Trophoblast cell (in vitro differentiated cells and primary cell): ENCODE measurements around the gene SERPINE1.

Source experiments
- DNase-seq, 2 donors: peaks; one replicate each; pipeline ENCODE4 v3.0.0-alpha.2; 2016
- H2AFZ ChIP-seq: 2 replicates; pipeline ENCODE4 v1.6.1; 2013; ENCODE audit warnings: low read length, moderate library complexity, mild to moderate bottlenecking; ENCODE audit not compliant: insufficient read depth, poor library complexity
- H2AK5ac ChIP-seq: 2 replicates; pipeline ENCODE4 v1.6.1; 2013; ENCODE audit warnings: mild to moderate bottlenecking, low read length
- H2BK120ac ChIP-seq: 2 replicates; pipeline ENCODE4 v1.6.1; 2013; ENCODE audit warnings: low read length, mild to moderate bottlenecking, moderate library complexity; ENCODE audit not compliant: insufficient read depth, poor library complexity
- H2BK12ac ChIP-seq: 2 replicates; pipeline ENCODE4 v1.6.1; 2013; ENCODE audit warnings: mild to moderate bottlenecking, low read length, moderate library complexity
- H2BK5ac ChIP-seq: 2 replicates; pipeline ENCODE4 v1.6.1; 2013; ENCODE audit warnings: low read length, low read depth, moderate library complexity, mild to moderate bottlenecking; ENCODE audit not compliant: poor library complexity
- H3K14ac ChIP-seq: 2 replicates; pipeline ENCODE4 v1.6.1; 2013; ENCODE audit warnings: mild to moderate bottlenecking, low read length
- H3K18ac ChIP-seq: 2 replicates; pipeline ENCODE4 v1.6.1; 2013; ENCODE audit warnings: mild to moderate bottlenecking, low read length
- H3K23ac ChIP-seq: 2 replicates; pipeline ENCODE4 v1.6.1; 2013; ENCODE audit warnings: low read length
- H3K27ac ChIP-seq: 2 replicates; pipeline ENCODE4 v1.5.1; 2013; ENCODE audit warnings: low read depth, mild to moderate bottlenecking, inconsistent platforms, low read length, moderate library complexity
- H3K27me3 ChIP-seq: 2 replicates; pipeline ENCODE4 v1.6.1; 2013; ENCODE audit warnings: inconsistent platforms, mild to moderate bottlenecking, low read length, moderate library complexity; ENCODE audit not compliant: insufficient read depth
- H3K36me3 ChIP-seq, 2 experiments: 1 replicate in 1 of 2; 2 replicates in 1 of 2; pipeline ENCODE4 v1.6.1; 2013; ENCODE audit warnings: low read length in 2 of 2, mild to moderate bottlenecking in 2 of 2, moderate library complexity in 1 of 2; ENCODE audit not compliant: insufficient read depth in 2 of 2, control insufficient read depth in 1 of 2
- H3K4ac ChIP-seq: 2 replicates; pipeline ENCODE4 v1.6.1; 2013; ENCODE audit warnings: low read depth, mild to moderate bottlenecking, low read length, moderate library complexity
- H3K4me1 ChIP-seq, 2 experiments: 1 replicate in 1 of 2; 2 replicates in 1 of 2; pipeline ENCODE4 v1.6.1; 2013; ENCODE audit warnings: low read length in 2 of 2, mild to moderate bottlenecking in 2 of 2, moderate library complexity in 1 of 2; ENCODE audit not compliant: insufficient read depth in 2 of 2, control insufficient read depth in 1 of 2
- H3K4me2 ChIP-seq: 2 replicates; pipeline ENCODE4 v1.6.1; 2013; ENCODE audit warnings: inconsistent platforms, mild to moderate bottlenecking, low read length, moderate library complexity
- H3K4me3 ChIP-seq: 2 replicates; pipeline ENCODE4 v1.5.1; 2013; ENCODE audit warnings: mild to moderate bottlenecking, low read depth, low read length, inconsistent platforms
- H3K79me1 ChIP-seq: one replicate; pipeline ENCODE4 v1.6.1; 2013; ENCODE audit warnings: low read length
- H3K79me2 ChIP-seq: 2 replicates; pipeline ENCODE4 v1.6.1; 2013; ENCODE audit warnings: low read length, mild to moderate bottlenecking; ENCODE audit not compliant: control insufficient read depth, insufficient read depth, poor library complexity
- H3K9ac ChIP-seq: 2 replicates; pipeline ENCODE4 v1.6.1; 2013; ENCODE audit warnings: mild to moderate bottlenecking, low read length
- H3K9me3 ChIP-seq: 2 replicates; pipeline ENCODE4 v1.6.1; 2013; ENCODE audit warnings: low read depth, mild to moderate bottlenecking, control low read depth, inconsistent platforms, low read length; ENCODE audit not compliant: insufficient read depth
- H4K12ac ChIP-seq: 2 replicates; pipeline ENCODE4 v1.6.1; 2013; ENCODE audit warnings: low read depth, mild to moderate bottlenecking, low read length, moderate library complexity
- H4K8ac ChIP-seq: 2 replicates; pipeline ENCODE4 v1.6.1; 2013; ENCODE audit warnings: low read depth, mild to moderate bottlenecking, low read length, moderate library complexity
- H4K91ac ChIP-seq: one replicate; pipeline ENCODE4 v1.6.1; 2013; ENCODE audit warnings: low read depth, mild to moderate bottlenecking, low read length, moderate library complexity
- WGBS: extraction: QIAGEN DNeasy Blood & Tissue Kit; methylation state at CpG from one replicate; pipeline ENCODE4 v1.1.7; 2013; ENCODE audit warnings: missing lambda C conversion rate; ENCODE audit not compliant: insufficient read length, insufficient coverage; ENCODE audit errors: extremely low coverage; 5-methylcytosine and 5-hydroxymethylcytosine counted together

Gene SERPINE1

DNA sequence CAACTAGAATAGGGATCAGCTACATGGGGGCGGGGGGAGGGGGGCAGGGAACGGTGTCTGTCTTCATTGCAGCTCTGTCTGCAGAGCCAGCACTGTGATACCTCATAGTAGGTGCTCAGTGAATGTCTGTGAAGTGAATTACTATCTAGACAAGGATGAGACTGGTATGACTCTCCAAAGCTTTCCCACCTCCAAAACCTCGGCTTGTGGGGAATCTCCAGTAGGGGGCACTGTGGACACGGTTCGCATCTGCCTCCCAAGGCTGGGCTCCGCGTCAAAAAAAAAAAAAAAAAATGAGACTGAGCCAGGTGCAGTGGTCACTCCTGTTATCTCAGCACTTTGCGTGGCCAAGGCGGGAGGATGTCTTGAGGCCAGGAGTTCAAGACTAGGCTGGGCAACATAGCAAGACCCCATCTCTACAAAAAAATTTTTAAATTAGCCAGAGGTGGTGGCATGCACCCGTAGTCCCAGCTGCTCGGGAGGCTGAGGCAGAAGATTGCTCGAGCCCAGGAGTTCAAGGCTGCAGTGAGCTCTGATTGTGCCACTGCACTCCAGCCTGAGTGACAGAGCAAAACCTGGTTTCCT, 32.0 kb upstream of the SERPINE1 start:
- Histone ChIP-seq H3K79me2 (no peaks in the 10 kb centered on the region), H3K4me2 (no peak overlapping the region), H4K8ac (no peak overlapping the region), H3K79me1 (peaks cover 6% of the 10 kb centered on the region), H3K4me1 (peaks cover 4 to 8% of the 10 kb centered on the region in 2 experiments), H3K27me3 (no peaks in the 10 kb centered on the region), H3K4ac (no peak overlapping the region), H3K9me3 (peaks cover 3% of the 10 kb centered on the region), H2AFZ (no peak overlapping the region), H4K91ac (peak overlapping the region; percentile 35), H4K12ac (no peak overlapping the region), H3K9ac (no peak overlapping the region), H3K23ac (no peak overlapping the region), H3K36me3 (no peaks in the 10 kb centered on the region), H2BK12ac (no peak overlapping the region), H3K4me3 (no peak overlapping the region), H2BK5ac (peak overlapping the region; percentile 19), H3K27ac (no peak overlapping the region), H2AK5ac (no peak overlapping the region), H3K14ac (no peak overlapping the region), H2BK120ac (no peak overlapping the region), H3K18ac (no peak overlapping the region)
- no CpG with 5 or more reads among the region's 12 CpGs for WGBS
- peak; percentile 89 to 97 for DNase-seq

DNA sequence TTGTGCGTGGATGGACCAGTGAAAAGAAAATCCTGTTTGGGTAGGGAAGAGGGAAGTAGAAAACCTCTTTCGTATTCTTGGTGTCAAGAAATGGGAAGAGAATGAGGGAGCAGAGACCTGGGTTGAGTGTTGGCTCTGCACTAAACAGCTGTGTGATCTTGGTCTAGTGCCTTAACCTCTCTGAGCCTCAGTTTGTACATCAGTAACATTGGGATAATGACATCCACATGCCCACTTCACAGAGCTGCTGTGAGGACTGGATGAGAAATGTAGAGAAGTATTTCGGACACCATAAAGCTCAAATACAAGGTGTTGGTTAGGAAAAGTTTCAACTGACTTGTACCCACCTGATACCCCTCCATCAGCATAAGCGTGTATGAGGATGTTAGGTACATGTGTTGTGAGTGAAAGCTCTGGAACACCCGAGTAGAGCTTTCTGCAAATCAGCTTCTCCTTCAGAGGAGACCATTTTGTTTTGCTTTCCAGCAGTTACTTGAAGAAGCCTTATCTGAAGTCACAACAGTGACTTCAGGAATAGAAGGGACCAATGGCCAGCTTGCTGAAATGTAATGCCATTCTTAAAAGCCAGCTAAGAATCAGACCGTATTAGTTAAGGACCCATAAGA, 30.5 kb upstream of the SERPINE1 start:
- H3K9ac ChIP-seq = no peak overlapping the region
- no peak overlapping the region for H3K18ac ChIP-seq
- H4K91ac ChIP-seq = no peak overlapping the region
- H3K79me2 ChIP-seq = no peaks in the 10 kb centered on the region
- H3K27me3 ChIP-seq = no peaks in the 10 kb centered on the region
- no peak overlapping the region for H2BK12ac ChIP-seq
- peaks cover 18 to 19% of the 10 kb centered on the region in 2 experiments for H3K4me1 ChIP-seq
- no peak overlapping the region for H4K12ac ChIP-seq
- H4K8ac ChIP-seq = no peak overlapping the region
- no peak overlapping the region for H2AK5ac ChIP-seq
- no peak overlapping the region for H3K27ac ChIP-seq
- H3K79me1 ChIP-seq = peaks cover 17% of the 10 kb centered on the region
- WGBS = no CpG with 5 or more reads among the region's 6 CpGs
- H3K36me3 ChIP-seq = no peaks in the 10 kb centered on the region
- no peak overlapping the region for H2BK5ac ChIP-seq
- no peak overlapping the region for H3K14ac ChIP-seq
- H3K9me3 ChIP-seq = no peaks in the 10 kb centered on the region
- no peak overlapping the region for H3K4ac ChIP-seq
- no peak overlapping the region for H3K4me3 ChIP-seq
- no peak overlapping the region for H2AFZ ChIP-seq
- H3K4me2 ChIP-seq = no peak overlapping the region
- H2BK120ac ChIP-seq = no peak overlapping the region
- no peak overlapping the region for H3K23ac ChIP-seq
- DNase-seq = no peak

DNA sequence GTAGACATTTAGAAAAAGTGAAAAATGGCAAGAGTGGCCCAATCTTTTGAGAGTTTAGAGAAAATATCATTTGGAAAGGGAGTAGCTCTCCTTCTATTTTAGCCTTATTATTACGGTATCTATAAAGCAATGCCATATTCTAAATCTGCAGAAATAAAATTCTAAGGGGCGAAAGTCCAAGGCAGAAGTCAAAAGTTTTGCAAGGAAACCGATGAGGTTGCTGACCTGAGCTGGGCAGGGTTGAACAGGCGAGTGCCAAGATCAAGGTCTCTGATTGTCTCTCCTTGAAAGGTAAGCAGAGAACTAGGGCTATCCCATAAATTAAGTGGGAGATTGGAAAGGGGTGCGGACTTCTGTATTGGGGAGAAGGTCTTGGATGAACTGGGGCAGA, 30.0 kb upstream of the SERPINE1 start:
- Histone ChIP-seq H3K4me3 (no peak overlapping the region), H3K4me1 (peaks cover 21% of the 10 kb centered on the region in 2 experiments), H4K91ac (no peak overlapping the region), H2BK5ac (no peak overlapping the region), H3K23ac (no peak overlapping the region), H2AFZ (no peak overlapping the region), H3K27me3 (no peaks in the 10 kb centered on the region), H2BK120ac (no peak overlapping the region), H3K4me2 (no peak overlapping the region), H3K14ac (no peak overlapping the region), H2AK5ac (no peak overlapping the region), H3K79me2 (no peaks in the 10 kb centered on the region), H3K27ac (no peak overlapping the region), H3K9ac (no peak overlapping the region), H3K18ac (no peak overlapping the region), H4K12ac (no peak overlapping the region), H2BK12ac (no peak overlapping the region), H3K36me3 (no peaks in the 10 kb centered on the region), H4K8ac (no peak overlapping the region), H3K4ac (no peak overlapping the region), H3K9me3 (no peaks in the 10 kb centered on the region), H3K79me1 (peaks cover 17% of the 10 kb centered on the region)
- DNase-seq = no peak
- no CpG with 5 or more reads among the region's 5 CpGs for WGBS

DNA sequence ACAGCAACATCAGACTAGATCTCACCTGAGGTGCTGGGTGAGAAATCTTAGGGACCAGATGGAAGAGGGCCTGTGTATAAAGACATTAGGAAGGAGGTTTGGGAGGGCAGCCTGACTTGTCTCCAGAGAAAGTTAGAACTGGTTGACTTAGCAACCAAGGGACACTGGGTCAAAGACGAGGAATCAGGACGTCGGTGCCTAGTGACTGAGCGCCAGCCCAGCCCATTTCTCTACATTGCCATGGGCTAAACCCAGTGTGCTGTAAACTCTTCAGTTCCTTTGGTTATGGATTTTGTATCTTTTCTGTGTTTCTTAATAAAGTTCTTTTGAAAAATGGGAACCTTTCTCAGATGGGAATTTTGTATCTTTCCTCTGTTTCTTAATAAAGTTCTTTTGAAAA, 29.3 kb upstream of the SERPINE1 start:
- H3K27me3 ChIP-seq = no peaks in the 10 kb centered on the region
- H4K12ac ChIP-seq = no peak overlapping the region
- H3K14ac ChIP-seq = no peak overlapping the region
- peaks cover 17% of the 10 kb centered on the region for H3K79me1 ChIP-seq
- peak; percentile 75 to 78 for DNase-seq
- no peak overlapping the region for H3K4ac ChIP-seq
- H2BK120ac ChIP-seq = no peak overlapping the region
- H3K36me3 ChIP-seq = no peaks in the 10 kb centered on the region
- H3K4me1 ChIP-seq = peaks cover 21% of the 10 kb centered on the region in 2 experiments
- WGBS = no CpG with 5 or more reads among the region's 4 CpGs
- H2BK12ac ChIP-seq = peak overlapping the region; percentile 61
- H3K4me2 ChIP-seq = no peak overlapping the region
- no peaks in the 10 kb centered on the region for H3K9me3 ChIP-seq
- no peak overlapping the region for H3K27ac ChIP-seq
- H4K91ac ChIP-seq = no peak overlapping the region
- H4K8ac ChIP-seq = no peak overlapping the region
- peaks cover 1% of the 10 kb centered on the region for H3K79me2 ChIP-seq
- H3K4me3 ChIP-seq = no peak overlapping the region
- H3K9ac ChIP-seq = no peak overlapping the region
- no peak overlapping the region for H3K18ac ChIP-seq
- no peak overlapping the region for H2AFZ ChIP-seq
- no peak overlapping the region for H3K23ac ChIP-seq
- H2BK5ac ChIP-seq = peak overlapping the region; percentile 37
- H2AK5ac ChIP-seq = peak overlapping the region; percentile 75
